T-helper 2 cell (primary cell): Measurements from ENCODE around the gene POLR1E.
"Not testable (repeated sequence)": the region's sequence is repeated elsewhere in the genome, so short reads cannot be mapped to it uniquely, and the experiment has no call there.

Experiments used
- DNase-seq, 5 experiments: peaks; one replicate each; pipeline versions ENCODE4 v3.0.0 to v3.0.0-alpha.2; 2012 to 2022

The POLR1E gene

GRCh38 chr9:37504605-37505004 lies 18.9 kb downstream of the POLR1E start:
- no peak for DNase-seq

DNA sequence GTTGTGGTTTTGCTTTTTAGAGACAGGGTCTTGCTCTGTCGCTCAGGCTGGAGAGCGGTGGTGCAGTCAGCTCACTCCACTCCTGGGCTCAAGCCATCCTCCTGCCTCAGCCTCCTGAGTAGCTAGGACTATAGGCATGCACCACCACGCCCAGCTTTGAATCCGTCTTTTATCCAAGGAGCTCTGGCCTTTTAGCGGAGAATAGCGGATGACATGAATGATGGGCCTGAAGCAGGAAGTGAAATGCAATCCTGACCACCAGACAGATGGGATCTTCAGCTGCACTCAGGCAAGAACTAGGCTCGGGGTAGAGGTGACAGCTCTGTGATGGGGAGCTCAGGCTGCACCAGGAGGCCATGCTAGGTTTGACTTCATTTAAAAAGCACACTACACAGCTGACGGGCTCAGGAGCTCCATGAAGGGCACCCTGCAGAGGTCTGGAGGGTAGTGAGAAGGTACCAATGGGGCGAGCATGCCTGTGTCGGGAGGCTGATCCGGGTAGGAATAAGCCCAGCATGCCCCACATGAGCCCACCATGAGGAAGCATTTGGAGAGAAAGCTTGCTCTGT lies 21.9 kb downstream of the POLR1E start:
- DNase-seq: no peak

DNA sequence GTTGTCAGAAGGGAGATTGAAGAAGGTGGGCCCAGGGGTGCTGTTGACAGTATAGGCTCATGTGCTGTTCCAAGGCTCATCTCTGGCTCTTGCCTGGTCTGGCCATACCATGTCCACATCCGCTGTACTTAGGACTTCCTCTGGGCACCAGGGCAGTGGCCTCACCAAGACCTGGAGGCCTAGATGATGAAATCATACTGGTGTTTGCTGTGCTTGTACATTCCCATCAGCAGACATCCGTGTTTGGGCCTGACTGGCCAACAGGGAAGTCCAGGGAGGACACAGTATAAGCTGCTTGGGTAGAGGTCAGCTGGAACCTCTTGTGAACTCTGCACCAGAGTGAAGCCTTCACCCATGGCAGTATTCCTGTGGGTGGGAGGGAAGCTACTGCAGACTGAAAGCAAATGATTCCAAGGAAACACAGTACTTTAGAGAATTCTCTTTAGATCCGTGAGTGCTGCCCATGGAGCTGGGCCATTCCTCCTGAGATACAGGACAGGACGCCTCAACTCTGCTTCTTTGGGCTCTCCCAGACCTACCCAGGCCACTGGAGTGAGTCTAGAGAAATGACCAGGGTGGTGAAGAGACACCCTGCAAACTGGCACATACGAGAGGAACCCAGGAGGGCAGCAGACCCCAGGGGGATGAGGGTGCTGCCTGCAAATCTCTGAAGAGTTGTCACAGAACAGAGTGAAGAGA lies 22.5 kb downstream of the POLR1E start:
- DNase-seq: no peak

- peak in 1 of 5 experiments; percentile 19 for DNase-seq
Observed at GRCh38 chr9:37508834-37509206, 23.1 kb downstream of the POLR1E start.

DNA sequence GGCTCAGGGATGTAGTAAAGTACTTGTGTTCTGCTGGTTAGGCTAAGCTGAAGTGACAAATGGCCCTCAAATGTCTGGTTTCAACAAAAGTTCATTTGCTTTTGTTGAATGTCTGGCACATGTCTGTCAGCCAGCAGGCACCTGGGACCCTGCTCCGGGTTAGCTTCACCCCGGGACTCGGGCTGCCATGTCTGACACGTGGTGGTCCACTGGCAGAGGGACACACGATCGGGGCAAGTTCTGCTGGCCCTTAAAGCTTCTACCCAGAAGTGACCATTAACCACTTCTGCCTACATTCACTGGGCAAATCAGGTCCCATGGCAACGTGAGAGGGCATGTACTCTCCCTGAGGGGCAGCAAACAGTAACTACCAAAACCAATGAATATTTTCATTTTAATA lies 23.8 kb downstream of the POLR1E start:
- no peak for DNase-seq

DNA sequence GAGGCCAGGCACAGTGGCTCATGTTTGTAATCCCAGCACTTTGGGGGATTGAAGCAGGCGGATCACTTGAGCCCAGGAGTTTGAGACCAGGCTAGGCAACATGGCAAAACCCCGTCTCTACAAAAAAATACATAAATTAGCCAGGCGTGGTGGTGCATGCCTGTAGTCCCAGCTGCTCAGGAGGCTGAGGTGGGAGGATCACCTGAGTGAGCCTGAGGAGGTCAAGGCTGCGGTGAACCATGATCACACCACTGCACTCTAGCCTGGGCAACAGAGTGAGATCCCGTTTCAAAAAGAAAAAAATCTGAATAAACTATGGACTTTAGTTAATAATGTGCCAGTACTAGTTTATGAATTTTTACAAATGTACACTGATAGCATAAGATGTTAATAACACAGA lies 24.3 kb downstream of the POLR1E start:
- not testable (repeated sequence) for DNase-seq

GRCh38 chr9:37511016-37512010 lies 25.6 kb downstream of the POLR1E start:
- no peak for DNase-seq

DNA sequence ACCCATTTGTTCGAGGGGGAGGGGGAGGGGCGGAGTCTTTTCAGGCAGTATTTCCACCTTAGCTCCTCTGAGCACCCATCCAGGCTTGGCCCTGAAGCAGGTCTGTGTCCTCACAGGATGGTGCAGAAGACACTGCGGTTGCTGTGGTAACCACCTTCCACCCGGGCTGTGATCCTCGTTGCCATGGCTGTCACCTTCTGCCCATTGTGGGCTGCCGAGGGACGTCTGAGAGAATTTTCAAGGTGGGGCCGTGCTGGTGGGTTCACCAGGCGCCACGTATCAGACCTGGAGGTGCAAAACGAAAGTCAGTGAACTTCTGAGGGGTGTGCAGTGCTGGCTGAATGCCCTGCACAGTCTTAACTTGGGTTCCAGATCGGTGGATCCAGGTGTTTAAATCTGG lies 26.7 kb downstream of the POLR1E start:
- DNase-seq: peak in 1 of 5 experiments; percentile 88

- DNase-seq: not testable (repeated sequence)
Observed at GRCh38 chr9:37514415-37514814, 28.7 kb downstream of the POLR1E start.

- DNase-seq: peak in 1 of 5 experiments; percentile 40
Observed at GRCh38 chr9:37514999-37515398, 29.3 kb downstream of the POLR1E start.

- no peak for DNase-seq
Observed at GRCh38 chr9:37515620-37516258, 30.0 kb downstream of the POLR1E start.

GRCh38 chr9:37517923-37518322 lies 32.2 kb downstream of the POLR1E start:
- no peak for DNase-seq

DNA sequence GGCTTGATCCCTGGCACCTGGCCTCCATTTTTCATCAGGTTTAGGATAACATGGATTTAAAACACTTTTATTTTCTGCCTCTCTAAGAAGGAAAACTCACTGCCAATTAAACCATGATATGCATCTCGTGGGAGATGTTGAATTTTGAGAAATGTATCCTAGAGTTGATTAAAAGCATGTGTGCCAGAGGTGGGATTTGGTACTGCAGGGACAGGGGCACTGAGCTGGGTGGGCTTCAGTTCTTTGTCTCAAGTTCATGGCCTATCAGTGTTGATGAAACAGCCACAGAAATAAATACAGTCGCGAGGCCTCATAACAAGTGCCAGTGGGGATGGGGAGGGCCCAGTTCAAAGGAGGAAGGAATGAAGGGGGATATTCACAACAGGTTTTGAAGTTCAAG lies 34.9 kb downstream of the POLR1E start:
- no peak for DNase-seq

GRCh38 chr9:37521111-37521510 lies 35.4 kb downstream of the POLR1E start:
- no peak for DNase-seq

DNA sequence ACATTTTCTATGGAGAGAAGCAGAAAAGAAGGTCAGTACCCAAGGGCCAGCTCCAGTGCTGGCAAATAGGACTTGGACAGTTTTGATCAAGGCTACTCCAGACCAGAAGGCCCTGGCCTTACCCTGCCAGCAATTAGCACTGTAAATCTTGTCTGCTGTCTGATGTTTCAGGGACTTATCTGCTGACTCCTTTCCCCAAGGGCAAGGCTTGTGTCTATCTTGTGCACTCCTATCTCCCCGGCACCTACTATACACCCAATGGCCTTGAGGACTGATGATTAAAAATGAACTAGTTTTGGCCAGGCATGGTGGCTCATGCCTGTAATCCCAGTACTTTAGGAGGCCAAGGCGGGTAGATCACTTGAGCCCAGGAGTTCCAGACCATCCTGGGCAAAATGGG lies 37.2 kb downstream of the POLR1E start:
- no peak for DNase-seq

DNA sequence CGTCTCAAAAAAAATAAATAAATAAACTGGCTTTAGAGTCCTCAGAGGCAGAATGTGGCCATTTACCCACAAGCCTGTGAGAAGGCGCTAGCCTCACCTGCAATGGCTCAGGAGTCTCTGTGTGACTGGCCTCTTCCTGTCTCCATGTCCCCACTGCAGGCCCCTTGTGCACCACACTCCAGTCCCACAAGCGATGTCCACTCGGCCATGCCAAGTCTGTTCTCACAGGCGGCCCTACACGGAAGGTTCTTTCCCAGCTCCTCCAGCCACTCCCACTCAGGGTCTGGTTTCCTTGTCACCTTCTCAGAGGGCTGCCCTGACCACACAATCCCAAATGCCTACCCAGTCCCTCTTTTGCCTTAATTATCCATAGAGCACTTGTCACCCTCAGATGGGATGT lies 38.2 kb downstream of the POLR1E start:
- DNase-seq: no peak

GRCh38 chr9:37528652-37529471 lies 43.1 kb downstream of the POLR1E start:
- DNase-seq: peak; percentile 20 to 90 (median 77)

- peak in 3 of 5 experiments; percentile 19 to 88 (median 60) for DNase-seq
Observed at GRCh38 chr9:37531699-37532098, 46.0 kb downstream of the POLR1E start.

- DNase-seq: no peak
Observed at GRCh38 chr9:37534412-37534811, 48.7 kb downstream of the POLR1E start.

- DNase-seq: no peak
Observed at GRCh38 chr9:37534901-37535300, 49.2 kb downstream of the POLR1E start.

GRCh38 chr9:37538099-37538498 lies 52.4 kb downstream of the POLR1E start:
- DNase-seq: no peak

DNA sequence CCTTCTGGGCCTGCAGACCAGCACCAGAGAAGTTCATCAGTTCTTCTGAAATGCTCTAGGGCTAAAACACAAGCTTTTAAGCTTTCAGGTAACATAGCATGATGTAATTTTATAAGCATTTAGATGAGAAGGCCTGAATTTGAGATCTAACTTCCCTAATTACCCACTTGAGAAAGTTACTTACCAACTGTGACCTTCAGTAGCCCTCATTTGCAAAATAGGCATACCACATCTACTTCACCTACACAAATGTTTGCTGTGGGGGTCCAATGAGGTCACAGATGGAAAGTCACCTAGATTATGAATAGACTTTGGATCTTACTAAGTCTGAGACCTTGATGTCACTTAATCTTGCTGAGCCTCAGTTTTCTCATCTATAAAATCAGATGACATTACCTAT lies 53.9 kb downstream of the POLR1E start:
- DNase-seq: no peak
